ENCODE measurements around the gene GNAQ. TPM values are rescaled to one million over a fixed set of nuclear protein-coding genes. Genes with fewer than 3 reads are reported as not detected.
"Not testable (repeated sequence)": the region's sequence is repeated elsewhere in the genome, so short reads cannot be mapped to it uniquely, and the experiment has no call there.

GNAQ gene
- total RNA-seq, 1 experiment from 2014 or later: 28.6 TPM

DNA sequence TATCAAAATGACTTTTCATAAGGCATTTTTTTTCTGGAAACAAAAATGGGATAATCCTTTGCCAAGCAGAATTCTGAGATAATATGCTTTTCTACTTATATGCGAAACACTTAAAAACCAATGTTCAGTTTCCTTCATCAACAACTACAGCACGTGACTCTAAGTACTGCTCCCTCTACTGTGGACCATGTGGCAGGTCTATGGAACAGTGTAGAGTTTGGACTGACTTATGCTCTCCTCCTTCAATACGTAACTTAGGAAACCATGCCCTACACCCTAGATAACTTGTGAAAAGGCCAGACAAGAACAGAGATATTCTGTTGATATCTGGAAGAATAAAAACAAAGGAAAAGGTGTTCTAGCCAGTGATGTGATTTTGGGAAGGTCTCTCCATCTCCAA is 272.2 kb downstream of the GNAQ start:
- no peak for DNase-seq (ENCODE audit: extremely low read depth, low read depth)

DNA sequence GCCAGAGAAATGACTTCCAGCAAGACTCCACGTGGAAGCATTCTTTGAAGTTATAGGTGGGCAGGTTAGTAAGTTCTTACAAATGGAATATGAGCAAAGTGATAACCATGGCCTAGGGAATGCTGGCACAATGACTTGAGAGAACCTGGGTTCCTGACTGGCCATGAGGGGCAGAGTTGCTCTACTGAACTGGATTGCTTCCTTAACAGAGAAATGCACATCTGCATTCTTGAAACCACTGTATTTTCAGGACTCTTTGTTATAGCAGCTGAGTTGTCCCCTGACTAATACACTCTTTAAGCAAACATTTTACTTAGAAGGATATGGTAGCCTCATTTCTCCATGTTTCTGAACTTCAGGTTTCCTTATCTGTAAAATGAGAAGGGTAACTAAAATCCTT is 275.2 kb downstream of the GNAQ start:
- DNase-seq (ENCODE audit: extremely low read depth, low read depth): peak; percentile 21

DNA sequence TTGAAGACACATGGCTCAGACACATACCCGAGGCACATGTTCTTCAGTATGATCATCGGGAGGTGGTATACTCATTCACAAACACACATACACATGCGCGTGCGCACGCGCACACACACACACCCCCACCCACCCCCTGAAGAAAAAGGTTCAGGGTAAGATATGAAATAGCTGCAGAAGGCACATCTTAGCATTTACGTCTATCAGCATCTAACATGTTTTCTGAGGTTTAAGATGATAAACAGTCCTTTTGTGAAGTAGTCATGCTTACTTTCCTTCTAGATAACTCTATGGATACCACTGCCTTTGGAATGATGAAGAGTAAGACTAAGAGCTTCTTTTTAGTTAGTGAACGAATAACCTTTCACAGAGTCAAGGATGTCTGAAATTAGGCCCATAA is 278.4 kb downstream of the GNAQ start:
- no peak for DNase-seq (ENCODE audit: extremely low read depth, low read depth)

DNA sequence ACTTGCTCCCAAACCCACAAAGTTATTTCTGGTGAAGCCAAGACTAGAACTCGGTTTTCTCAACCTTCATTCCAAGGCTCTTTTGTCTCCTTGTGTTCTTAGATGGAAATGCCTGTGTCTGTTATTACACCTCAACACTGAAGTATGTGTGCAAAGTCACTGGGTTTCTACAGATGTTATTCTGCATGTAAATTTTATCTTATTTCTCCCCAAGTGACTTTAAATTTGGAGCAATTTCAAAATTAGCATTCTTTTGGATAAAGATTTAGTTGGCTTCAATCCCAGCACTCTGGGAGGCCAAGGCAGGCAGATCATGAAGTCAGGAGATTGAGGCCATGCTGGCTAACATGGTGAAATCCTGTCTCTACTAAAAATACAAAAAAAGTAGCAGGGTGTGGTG is 279.1 kb downstream of the GNAQ start:
- no peak for DNase-seq (ENCODE audit: extremely low read depth, low read depth)

DNA sequence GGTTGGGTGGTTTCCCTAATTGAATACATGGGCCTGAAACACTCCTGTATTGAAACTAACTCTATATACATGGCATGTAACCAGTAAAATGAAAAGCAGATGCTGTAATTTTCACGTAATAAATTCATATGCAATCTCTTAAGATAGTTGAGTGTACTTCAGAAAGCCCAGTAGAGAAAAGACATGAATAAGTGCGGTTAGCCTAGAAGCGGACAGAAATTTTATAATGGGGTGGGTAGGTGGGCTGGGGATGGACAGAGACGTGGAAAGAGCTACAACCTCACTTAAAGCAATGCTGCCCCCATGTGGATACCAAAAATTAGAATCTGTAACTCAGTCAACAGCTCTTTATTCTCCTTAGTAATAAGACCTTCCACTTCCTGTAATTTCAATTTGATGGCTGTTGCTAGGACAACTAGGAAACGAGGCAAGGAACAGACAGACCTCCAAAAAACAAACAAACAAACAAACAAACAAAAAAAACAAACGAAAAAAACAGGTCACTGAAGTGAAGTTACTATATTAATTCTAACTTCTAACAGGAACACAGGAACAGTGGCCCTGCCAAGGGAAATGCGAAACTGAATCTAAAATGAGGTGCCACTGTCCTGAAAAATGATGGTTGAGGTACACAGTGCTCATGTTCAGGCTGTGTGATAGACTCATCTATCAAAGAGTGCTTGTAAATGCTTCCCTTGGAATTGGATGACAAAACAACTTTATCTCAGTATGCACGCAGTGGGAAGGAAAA is 280.1 kb downstream of the GNAQ start:
- peak; percentile 44 for DNase-seq (ENCODE audit: extremely low read depth, low read depth)

DNA sequence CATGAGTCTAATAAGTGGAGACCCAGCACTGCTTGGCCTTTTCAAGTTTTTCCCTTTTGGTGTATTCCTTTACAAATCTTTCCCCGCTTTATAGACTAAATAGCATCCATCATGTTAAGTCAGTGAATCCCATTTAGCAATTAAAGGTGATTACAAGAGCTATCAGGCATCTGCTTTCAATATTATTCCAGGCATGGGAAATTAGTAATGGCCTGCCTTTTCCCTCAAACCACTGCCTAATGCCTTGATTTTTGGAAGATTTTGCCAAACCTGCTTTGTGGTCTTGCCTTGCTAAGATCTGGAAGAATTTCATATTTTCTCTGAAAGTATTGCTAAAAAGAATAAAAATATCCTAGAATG is 280.6 kb downstream of the GNAQ start:
- DNase-seq (ENCODE audit: extremely low read depth, low read depth): no peak

DNA sequence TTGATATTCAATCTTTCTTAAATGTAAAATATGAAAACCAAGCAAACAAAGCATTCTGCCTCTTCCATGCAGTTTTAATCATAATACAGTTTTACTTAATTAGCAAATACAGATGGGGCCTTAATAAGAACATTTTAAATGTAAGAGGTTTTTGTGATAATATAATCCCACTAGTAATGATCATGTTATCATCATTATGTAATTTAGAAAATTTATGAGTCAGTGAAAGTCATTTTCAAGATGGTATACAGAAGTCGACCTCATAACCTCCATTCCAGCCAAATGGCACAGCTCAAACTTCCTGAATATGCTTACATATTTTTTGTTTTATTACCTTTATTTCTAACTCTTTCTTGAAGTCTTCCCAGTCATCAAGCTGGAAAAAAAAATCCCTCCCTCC is 281.3 kb downstream of the GNAQ start:
- no peak for DNase-seq (ENCODE audit: extremely low read depth, low read depth)

DNA sequence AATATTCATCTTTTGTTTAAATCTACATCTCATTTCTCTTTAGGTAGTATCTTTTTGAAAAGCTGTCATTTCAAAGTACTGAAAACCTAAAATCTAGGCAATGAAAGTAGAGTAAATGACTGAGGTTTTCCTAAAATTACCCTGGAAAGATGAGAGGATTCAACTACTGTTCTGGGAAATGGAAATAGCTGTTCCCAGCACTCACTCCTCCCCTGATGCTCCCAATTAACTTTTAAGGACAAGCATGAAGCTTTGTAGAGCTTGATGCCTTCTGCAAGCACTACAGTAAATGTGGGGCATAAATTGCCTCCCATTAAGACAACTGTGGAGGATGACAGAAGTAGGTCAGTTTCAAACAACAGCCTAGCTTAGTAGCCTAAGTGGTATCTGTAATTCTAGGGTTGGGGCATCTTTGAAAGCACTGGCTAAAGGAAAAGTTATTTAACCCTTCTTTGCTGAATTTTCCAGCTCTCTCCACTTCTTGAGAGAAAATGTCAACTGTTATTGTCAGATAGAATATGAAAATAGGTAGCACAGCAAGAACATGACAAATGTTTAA is 283.3 kb downstream of the GNAQ start:
- no peak for DNase-seq (ENCODE audit: extremely low read depth, low read depth)

DNA sequence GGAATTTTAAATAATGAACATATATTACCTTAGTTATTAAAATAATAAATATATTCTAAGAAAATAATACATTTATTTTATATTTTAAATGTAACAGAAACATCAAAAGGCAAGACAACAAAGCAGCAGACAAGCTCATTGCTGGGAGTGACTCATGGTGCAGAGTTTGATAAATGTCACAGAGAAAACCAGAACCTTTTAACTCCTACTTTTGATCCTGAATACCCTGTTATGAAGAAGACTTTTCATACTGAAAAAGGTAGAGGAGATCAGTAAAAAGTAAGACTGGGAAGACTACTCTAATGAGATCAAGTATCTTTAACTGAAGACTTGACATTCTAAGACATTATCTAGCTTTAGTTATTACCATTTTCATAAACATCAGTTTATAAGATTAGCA is 284.4 kb downstream of the GNAQ start:
- DNase-seq (ENCODE audit: extremely low read depth, low read depth): no peak

DNA sequence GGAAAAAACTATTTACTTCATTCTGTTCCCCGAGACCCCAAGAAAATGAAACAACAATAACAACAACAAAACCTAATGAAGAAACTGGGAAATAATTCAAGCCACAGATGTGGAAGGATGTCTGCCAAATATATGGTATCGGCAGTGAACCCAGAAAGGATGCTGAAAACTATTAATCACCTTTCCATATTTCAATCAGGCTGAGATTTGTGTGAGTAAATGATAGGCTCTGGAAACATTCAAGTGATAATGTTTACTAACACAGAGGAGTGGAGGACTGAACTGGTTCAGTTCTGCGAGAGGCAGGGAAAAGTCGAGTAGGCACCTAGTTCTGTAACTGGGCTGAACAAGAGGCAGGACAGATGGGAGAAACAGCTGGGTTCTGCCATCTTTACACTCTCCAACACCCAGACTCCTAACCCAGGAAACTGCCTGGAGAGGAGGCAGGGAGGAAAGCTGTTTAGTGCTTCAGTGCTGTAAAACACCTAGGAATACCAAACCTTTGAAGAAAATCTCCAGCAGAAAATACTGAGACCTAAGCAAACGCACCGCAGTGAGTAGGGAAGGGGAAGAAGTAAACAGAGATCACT is 286.7 kb downstream of the GNAQ start:
- DNase-seq (ENCODE audit: extremely low read depth, low read depth): no peak

DNA sequence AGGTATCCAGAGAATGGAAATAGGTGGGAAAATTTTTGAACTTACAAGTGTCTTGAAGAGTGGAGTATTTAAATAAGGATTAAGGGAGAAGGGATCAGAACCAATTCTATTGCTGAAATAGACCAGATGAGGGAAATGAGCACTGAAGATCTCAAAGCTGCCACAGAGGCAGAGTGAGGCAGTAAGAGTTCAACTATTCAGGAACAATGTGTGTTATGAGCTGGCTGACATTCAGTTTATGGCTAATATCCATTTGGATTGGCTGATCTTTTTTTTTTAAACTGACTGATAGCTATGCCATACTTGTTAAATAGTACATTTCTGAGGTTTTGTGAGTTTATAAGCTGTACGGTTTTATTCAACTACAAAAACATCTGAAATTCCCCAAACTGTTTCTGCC is 288.2 kb downstream of the GNAQ start:
- no peak for DNase-seq (ENCODE audit: extremely low read depth, low read depth)

DNA sequence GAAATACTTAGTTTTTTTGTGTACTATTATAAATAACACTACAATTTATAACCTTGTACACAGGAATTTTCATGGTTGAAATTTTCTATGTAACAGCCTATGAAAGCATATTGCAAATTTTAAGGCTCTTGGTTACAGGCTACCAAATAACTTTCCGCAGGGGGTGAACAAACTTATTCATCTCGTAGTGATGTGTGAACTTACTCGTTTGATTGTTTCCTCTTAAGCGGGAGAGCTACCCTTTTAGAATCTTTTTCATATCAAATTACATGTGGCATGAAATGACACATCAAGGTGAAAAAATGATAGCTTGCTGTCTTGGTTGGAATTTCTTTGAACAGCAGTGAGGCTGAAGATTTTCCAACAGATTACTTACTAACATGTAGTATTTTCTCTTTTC is 292.7 kb downstream of the GNAQ start:
- no peak for DNase-seq (ENCODE audit: extremely low read depth, low read depth)

DNA sequence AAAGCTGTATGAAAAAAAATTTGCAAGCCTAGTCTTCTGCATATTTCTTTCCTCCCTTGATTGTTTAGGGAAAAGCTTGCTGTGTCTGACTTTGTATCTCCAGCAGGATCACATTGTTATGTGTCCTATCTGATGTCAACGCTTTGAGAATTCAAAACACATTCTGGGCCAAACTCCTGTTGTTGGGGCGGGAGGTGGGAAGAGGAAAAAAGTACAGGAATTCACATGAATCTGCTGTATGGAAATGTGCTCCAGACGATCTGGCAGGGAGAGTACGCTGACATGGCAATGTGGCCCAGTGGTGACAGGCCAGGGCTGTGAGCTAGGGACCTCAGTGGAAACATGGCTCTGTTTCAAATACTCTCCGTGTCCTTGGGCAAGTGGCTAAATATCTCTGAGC is 296.1 kb downstream of the GNAQ start:
- no peak for DNase-seq (ENCODE audit: extremely low read depth, low read depth)

DNA sequence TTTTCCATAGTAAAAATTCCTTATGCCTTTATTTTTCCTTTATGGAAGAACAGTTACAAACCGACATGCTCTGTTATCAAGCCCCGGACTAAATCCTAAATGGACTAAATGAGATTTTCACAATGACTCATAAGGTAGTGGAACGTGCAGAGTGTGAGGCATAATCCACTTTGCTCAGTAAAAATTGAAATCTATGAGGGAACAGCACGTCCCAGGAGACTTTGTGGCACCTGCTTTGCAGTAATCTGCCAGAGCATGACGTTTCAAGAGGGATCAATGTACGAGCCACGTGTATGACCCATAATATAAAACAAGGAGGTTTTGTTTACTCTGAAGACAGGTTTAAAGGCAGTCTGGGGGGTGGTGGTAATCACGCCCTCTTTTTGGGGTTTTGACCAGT is 299.7 kb downstream of the GNAQ start:
- no peak for DNase-seq (ENCODE audit: extremely low read depth, low read depth)

DNA sequence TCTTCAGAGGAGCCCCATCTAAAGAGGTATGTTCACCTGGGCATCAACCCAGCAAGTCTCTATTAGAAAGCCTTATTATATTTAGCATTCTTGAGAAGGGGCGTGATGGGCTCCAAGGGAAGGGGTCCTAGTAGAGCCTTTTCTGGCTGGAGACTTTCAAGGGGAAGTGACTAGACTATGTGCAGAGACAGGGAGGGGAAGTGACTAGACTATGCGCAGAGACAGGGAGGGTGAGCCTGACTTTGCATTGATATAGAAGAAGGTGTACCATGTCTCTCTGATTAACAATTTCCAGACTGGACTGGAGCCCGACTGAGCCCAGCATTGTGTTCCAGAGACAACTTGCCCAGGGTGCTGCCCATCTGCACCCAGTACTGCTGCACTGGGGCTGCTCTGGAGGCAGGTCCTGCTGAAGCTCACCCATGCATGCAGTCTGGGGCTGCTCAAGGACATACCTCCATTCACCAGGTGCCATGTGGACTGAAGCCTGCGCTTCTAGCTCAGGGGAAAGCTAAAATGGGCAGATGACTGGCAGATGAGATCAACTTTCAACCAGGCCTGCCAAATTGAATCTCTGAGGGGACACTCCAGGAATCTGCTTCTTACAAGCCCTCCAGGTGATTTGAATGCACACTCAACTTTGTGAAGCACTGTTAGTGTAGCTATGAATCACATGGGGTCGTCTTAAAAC is 300.5 kb downstream of the GNAQ start:
- DNase-seq (ENCODE audit: extremely low read depth, low read depth): no peak

DNA sequence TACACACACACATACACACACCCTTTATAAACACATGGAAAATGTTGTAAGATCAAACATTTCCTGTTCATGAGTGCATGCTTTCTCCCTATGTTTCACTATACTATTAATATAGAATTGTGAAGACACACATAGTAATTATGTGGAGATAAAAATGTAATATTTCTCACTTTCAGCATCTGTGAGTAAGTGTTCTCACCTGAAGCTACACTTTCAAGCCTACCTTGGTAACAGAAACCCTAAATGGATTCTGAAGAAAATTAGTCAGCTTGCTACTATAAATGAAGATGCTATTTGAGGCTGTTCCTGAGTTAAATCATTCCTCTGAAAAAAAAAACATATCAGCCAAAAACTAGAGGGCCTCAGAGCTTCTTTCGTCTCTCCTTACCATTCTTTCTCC is 302.4 kb downstream of the GNAQ start:
- no peak for DNase-seq (ENCODE audit: extremely low read depth, low read depth)

DNA sequence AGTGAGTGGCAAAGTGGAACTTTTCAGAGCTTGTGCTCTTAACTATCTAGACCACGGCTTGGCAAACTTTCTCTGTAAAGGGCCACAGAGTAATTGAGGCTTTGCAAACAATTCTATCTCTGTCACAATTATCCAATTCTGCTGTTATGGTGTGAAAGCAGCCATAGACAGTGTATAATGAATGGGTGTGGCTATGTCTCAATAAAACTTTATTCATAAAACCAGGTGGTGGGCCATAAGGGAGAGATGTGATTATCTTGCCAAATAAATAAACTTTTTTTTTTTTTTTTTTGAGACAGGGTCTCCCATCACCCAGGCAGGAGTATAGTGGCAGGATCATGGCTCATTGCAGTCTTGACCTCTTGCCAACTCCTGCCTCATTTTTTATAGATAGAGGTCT is 304.8 kb downstream of the GNAQ start:
- no peak for DNase-seq (ENCODE audit: extremely low read depth, low read depth)

DNA sequence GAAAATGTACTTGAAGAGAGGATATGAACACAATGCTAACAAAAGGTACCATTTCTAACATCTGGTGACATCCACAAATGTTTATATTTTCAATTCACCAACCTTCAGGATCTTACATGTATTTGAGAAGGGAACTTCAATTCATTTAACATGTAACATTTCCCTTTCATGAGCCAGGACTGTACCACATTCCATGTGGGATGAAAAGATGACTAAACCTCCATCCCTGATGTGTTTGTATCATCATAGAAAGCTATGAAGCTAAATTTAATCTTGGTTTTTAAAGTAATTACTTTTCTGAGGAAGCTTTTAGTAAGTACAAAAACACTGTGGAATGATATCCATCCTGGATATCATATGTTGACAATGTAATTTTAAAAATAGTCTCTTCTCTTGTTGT is 305.3 kb downstream of the GNAQ start:
- no peak for DNase-seq (ENCODE audit: extremely low read depth, low read depth)

DNA sequence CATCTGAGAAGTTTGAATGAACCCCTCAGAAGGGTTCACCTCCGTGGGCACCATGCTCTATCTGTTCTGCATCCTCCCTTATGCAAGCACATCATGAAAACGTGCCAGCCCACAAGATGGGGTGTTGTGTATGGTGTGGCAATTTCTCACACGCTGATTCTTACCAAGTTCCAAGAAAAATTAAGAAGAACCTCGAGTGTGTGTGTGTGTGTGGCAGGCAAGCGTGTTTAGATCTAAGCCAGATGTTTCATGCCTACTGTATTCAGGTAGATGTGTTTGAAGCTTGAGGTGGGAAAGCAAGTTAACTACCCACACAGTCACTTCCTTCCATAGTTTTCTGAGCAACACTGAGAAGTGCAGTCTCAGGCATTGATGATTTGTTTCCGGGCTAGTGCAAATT is 305.8 kb downstream of the GNAQ start:
- DNase-seq (ENCODE audit: extremely low read depth, low read depth): no peak

DNA sequence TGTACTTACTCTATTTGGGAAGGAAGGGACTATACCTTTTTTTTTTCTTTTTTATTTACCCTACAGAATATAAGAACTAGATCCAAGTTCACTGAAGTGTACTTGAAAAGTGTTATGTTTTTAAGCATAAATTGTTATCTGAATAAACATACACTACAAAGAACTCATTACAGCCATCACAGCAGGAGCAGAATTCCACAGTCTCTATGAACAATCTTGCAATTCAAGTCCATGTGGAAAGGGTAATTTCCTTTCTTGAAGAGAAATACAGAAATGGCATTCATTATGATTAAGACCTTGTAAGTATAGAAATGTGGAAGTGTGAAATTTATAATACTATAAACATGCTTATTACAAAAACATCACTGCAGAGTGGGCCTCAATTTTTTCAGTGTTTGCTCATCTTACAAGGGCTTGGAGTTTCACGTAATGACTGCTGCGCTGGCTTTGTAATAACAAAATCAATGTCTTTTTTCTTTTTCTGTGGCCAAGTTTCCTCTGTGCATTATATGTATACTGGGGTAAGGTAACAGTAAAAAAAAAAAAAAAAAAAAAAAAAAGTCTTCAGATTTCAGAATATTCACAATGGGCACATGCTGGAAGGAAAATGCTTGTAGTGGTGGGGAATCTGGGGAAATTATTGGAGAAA is 306.4 kb downstream of the GNAQ start:
- no peak for DNase-seq (ENCODE audit: extremely low read depth, low read depth)

DNA sequence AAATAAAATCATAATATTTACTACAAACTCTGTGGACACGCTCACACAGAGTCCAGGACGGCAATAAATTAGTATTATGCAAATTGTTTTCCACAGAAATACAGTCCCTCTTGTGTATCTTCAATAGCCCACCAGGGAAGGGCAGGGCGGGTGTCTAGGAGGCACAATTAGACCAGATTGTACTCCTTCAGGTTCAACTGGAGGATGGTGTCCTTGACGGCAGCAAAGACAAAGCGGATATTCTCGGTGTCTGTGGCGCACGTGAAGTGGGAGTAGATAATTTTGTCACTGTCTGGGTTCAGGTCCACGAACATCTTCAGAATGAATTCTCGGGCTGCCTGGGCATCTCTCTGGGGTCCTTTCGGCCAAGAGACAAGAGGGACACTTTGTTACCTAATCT is 310.5 kb downstream of the GNAQ start:
- DNase-seq (ENCODE audit: extremely low read depth, low read depth): not testable (repeated sequence)

Measured in NCI-H460 (cell line).